HT1080 (cell line): ENCODE data around the gene TSC22D1. TPM values are rescaled to one million over a fixed set of nuclear protein-coding genes. Genes with fewer than 3 reads are reported as not detected.
A peak's percentile ranks its signal among the peaks of the same experiment; 100 is the strongest.

Experiments used
- DNase-seq: peaks from one replicate; pipeline ENCODE4 v3.0.0-alpha.2; 2015; ENCODE audit warnings: low read depth
- total RNA-seq: library from RNA; depleted of rRNA; stranded (reverse); fragments of >200 nt; shearing (Covaris generic); gene quantifications from 2 replicates; pipeline ENCODE4 v1.2.3, GENCODE V29; 2014

TSC22D1 gene
- total RNA-seq, 1 experiment from 2014 or later, result 148 TPM

- DNase-seq, result no peak
Observed at GRCh38 chr13:44455769-44456168, 120.4 kb downstream of the TSC22D1 start.

- DNase-seq, result no peak
Observed at GRCh38 chr13:44453881-44454280, 122.2 kb downstream of the TSC22D1 start.

GRCh38 chr13:44453069-44453468 is 123.1 kb downstream of the TSC22D1 start:
- no peak for DNase-seq

GRCh38 chr13:44452418-44452817 is 123.7 kb downstream of the TSC22D1 start:
- DNase-seq, result no peak

GRCh38 chr13:44451651-44452050 is 124.5 kb downstream of the TSC22D1 start:
- no peak for DNase-seq

GRCh38 chr13:44451126-44451525 is 125.0 kb downstream of the TSC22D1 start:
- no peak for DNase-seq

- no peak for DNase-seq
Observed at GRCh38 chr13:44449999-44450821, 125.9 kb downstream of the TSC22D1 start.

- no peak for DNase-seq
Observed at GRCh38 chr13:44448875-44449274, 127.3 kb downstream of the TSC22D1 start.

GRCh38 chr13:44448373-44448772 is 127.8 kb downstream of the TSC22D1 start:
- no peak for DNase-seq

- DNase-seq, result no peak
Observed at GRCh38 chr13:44447783-44448321, 128.3 kb downstream of the TSC22D1 start.

- no peak for DNase-seq
Observed at GRCh38 chr13:44440046-44440608, 136.0 kb downstream of the TSC22D1 start.

GRCh38 chr13:44439452-44440024 is 136.6 kb downstream of the TSC22D1 start:
- DNase-seq, result no peak

GRCh38 chr13:44438234-44438579 is 137.9 kb downstream of the TSC22D1 start:
- DNase-seq, result no peak

GRCh38 chr13:44437356-44438233 is 138.5 kb downstream of the TSC22D1 start:
- peak; percentile 71 for DNase-seq

- DNase-seq, result peak; percentile 95
Observed at GRCh38 chr13:44436589-44437337, 139.4 kb downstream of the TSC22D1 start.

GRCh38 chr13:44435919-44436510 is 140.1 kb downstream of the TSC22D1 start:
- DNase-seq, result no peak

- DNase-seq, result peak; percentile 96
Observed at GRCh38 chr13:44435142-44435918, 140.8 kb downstream of the TSC22D1 start.

GRCh38 chr13:44434766-44435141 is 141.4 kb downstream of the TSC22D1 start:
- no peak for DNase-seq
